ENCODE data around the gene CENPT. TPM values are rescaled to one million over a fixed set of nuclear protein-coding genes. Genes with fewer than 3 reads are reported as not detected.

The CENPT gene
- total RNA-seq, 1 experiment from 2014 or later: 60.9 TPM

- no peak overlapping the region for H3K23ac ChIP-seq (ENCODE audit: insufficient read length, low read depth, low read length)
- H3K27me3 Mint-ChIP-seq (ENCODE audit: low read depth): no peaks in the 10 kb centered on the region
- no peak overlapping the region for H3T11ph ChIP-seq (ENCODE audit: low read length)
- H2AK5ac ChIP-seq (ENCODE audit: insufficient read length, low read length): no peak overlapping the region
- H4K5ac ChIP-seq (ENCODE audit: insufficient read length, low read depth, low read length): no peak overlapping the region
- no peak overlapping the region for H2BK15ac ChIP-seq (ENCODE audit: low read depth, low read length)
- no peak overlapping the region for H3K27ac ChIP-seq (ENCODE audit: insufficient read length, low read depth, low read length)
- peaks cover 8% of the 10 kb centered on the region for H3K79me1 ChIP-seq (ENCODE audit: insufficient read depth, low read depth, low read length, poor library complexity, severe bottlenecking)
- peaks cover 2% of the 10 kb centered on the region; the same call in 1 of the 2 replicates for H3K79me2 ChIP-seq (ENCODE audit: insufficient read depth, low read length)
- H4K20me1 ChIP-seq (ENCODE audit: control insufficient read depth, insufficient read depth, insufficient read length): no peaks in the 10 kb centered on the region
- no peak for TF ChIP-seq CTCF (conservative IDR thresholded peaks at IDR 0.05)
- DNase-seq: no peak
- no peak overlapping the region for H3K56ac ChIP-seq (ENCODE audit: insufficient read length, low read depth, low read length)
- no peaks in the 10 kb centered on the region for H3K9me3 Mint-ChIP-seq
- no peak overlapping the region for H3K4me2 ChIP-seq (ENCODE audit: insufficient read depth, insufficient read length, low read length)
- peaks cover 14 to 65% (median 51%) of the 10 kb centered on the region in 3 experiments for H3K36me3 Mint-ChIP-seq (ENCODE audit: insufficient read depth in 1 of 3, low read depth in 3 of 3)
- 0 out of 2 replicates have a peak, but pooled peaks cover 3% of the 10 kb centered on the region for H3K4me1 ChIP-seq (ENCODE audit: insufficient read depth, low read length)
- H2AFZ ChIP-seq (ENCODE audit: low read length): no peak overlapping the region
- H3K27ac Mint-ChIP-seq: peak overlapping the region in 1 of 3 experiments; percentile 54; a peak in 1 of 7 replicates
- no peak overlapping the region for H4K8ac ChIP-seq (replicated peaks; ENCODE audit: insufficient read length, low read depth, low read length)
- no peaks in the 10 kb centered on the region for H3K27me3 ChIP-seq (ENCODE audit: insufficient read depth, low read length)
- no CpG with 5 or more reads among the region's 1 CpG for WGBS (ENCODE audit: extremely low coverage, insufficient read length, low lambda C conversion rate)
- H2BK120ac ChIP-seq (ENCODE audit: low read depth, low read length, poor library complexity, severe bottlenecking): no peak overlapping the region
- H2BK20ac ChIP-seq (ENCODE audit: low read depth, low read length, poor library complexity, severe bottlenecking): no peak overlapping the region
- no peak overlapping the region for H2BK5ac ChIP-seq (ENCODE audit: insufficient read length, low read length)
- H3K18ac ChIP-seq (ENCODE audit: insufficient read length, low read depth, low read length): no peak overlapping the region
- H4K91ac ChIP-seq (ENCODE audit: insufficient read length, low read depth, low read length): no peak overlapping the region
- H3K14ac ChIP-seq (ENCODE audit: insufficient read depth, low read length): no peak overlapping the region
- peaks cover 10 to 11% of the 10 kb centered on the region in 2 experiments for H3K4me1 Mint-ChIP-seq
- H3K9ac ChIP-seq (ENCODE audit: extremely low read depth, insufficient read length, low read length): no peak overlapping the region
- no peak overlapping the region for H2BK12ac ChIP-seq (ENCODE audit: insufficient read length, low read depth, low read length)
- no peak overlapping the region for H3K4ac ChIP-seq (ENCODE audit: low read depth, low read length)
- no peaks in the 10 kb centered on the region for H3K9me3 ChIP-seq (ENCODE audit: control insufficient read depth, low read depth, low read length)
- H3K23me2 ChIP-seq (ENCODE audit: insufficient read length, low read depth, low read length, poor library complexity, severe bottlenecking): peaks cover 4% of the 10 kb centered on the region
- no peak overlapping the region for H3K4me3 Mint-ChIP-seq
Observed at GRCh38 chr16:67801241-67801640, 46.3 kb downstream of the CENPT start.
